Measurements from ENCODE around the gene MUC2.

The MUC2 gene

DNA sequence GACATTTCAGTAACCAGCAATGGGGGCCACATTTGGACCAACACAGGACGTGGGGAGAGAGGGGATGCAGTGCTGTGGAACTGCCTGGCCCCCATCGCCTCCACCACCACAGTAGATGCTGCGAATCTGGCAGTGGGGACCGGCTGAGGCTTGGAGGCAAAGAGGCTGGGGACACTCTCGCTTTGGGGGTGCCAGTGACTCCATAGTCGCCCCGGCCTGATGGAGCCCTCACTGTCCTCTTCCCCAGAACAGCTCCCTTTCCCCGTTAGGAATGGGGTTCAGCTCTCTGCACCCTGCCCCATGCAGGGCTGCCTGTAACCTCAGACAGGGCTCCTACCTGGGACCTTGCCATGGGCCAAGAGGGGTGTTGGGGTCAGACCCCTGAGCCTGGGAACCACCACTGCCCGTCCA, 1.8 kb upstream of the MUC2 start:
- H3K4me3 ChIP-seq (ENCODE audit: low read depth, low read length): no peak overlapping the region
- DNase-seq (ENCODE audit: low read depth): no peak
- TF ChIP-seq, protein P1, sequence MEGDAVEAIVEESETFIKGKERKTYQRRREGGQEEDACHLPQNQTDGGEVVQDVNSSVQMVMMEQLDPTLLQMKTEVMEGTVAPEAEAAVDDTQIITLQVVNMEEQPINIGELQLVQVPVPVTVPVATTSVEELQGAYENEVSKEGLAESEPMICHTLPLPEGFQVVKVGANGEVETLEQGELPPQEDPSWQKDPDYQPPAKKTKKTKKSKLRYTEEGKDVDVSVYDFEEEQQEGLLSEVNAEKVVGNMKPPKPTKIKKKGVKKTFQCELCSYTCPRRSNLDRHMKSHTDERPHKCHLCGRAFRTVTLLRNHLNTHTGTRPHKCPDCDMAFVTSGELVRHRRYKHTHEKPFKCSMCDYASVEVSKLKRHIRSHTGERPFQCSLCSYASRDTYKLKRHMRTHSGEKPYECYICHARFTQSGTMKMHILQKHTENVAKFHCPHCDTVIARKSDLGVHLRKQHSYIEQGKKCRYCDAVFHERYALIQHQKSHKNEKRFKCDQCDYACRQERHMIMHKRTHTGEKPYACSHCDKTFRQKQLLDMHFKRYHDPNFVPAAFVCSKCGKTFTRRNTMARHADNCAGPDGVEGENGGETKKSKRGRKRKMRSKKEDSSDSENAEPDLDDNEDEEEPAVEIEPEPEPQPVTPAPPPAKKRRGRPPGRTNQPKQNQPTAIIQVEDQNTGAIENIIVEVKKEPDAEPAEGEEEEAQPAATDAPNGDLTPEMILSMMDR (IDR thresholded peaks at IDR 0.05; ENCODE audit: low read depth, low read length, missing control alignments): no peak

DNA sequence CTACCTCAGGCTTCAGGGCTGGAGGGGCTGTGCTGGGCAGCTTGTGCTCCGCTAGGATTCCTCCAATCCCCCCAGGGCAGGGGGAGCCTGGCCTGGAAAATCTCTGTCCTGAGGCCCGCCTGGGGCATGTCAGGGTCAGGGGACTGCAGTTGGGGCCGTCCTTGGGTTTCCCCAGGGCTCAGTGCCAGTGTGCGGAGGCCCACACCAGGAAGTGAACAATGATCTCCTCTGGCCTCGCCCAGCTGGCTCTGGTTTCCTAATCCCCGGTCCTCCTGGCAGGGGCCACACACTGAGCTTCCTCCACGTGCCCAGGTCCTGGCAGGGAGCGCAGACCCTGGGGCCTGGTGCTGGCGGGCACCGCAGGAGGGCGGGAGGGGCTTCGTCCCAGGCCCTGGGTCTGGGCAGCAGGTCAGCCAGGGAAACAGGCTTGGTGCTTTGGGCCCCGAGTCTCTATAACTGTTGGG, 1.4 kb upstream of the MUC2 start:
- no peak overlapping the region for H3K4me3 ChIP-seq (ENCODE audit: low read depth, low read length)
- TF ChIP-seq, protein P1 (IDR thresholded peaks at IDR 0.05; ENCODE audit: low read depth, low read length, missing control alignments): no peak
- no peak for DNase-seq (ENCODE audit: low read depth)

DNA sequence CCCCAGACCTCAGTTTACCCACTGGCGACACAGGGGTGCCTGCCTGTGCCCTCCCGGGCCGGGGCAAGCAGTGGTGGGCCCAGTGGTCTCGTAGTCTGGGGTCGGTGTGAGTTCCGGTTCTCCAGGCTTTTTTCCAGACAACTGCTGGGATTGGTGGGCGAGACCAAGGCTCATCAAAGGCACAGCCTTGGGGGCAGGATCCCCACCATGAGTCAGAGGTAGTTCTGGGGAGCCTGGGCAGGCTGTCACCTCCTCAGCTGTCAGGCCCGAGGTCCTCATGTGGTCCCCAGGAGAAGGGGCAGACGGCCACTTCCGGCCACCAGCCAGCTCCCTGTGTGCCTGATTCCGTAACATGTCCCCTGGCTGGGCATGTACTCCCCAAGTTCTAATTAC, 827 bp upstream of the MUC2 start:
- DNase-seq (ENCODE audit: low read depth): no peak
- TF ChIP-seq, protein P1 (IDR thresholded peaks at IDR 0.05; ENCODE audit: low read depth, low read length, missing control alignments): no peak
- no peak overlapping the region for H3K4me3 ChIP-seq (ENCODE audit: low read depth, low read length)

GRCh38 chr11:1075341-1075911, 752 bp downstream of the MUC2 start:
- DNase-seq (ENCODE audit: low read depth): no peak
- H3K4me3 ChIP-seq (ENCODE audit: low read depth, low read length): no peak overlapping the region
- TF ChIP-seq, protein P1 (IDR thresholded peaks at IDR 0.05; ENCODE audit: low read depth, low read length, missing control alignments): no peak

GRCh38 chr11:1076061-1076665, 1.5 kb downstream of the MUC2 start:
- DNase-seq (ENCODE audit: low read depth): no peak
- TF ChIP-seq, protein P1 (IDR thresholded peaks at IDR 0.05; ENCODE audit: low read depth, low read length, missing control alignments): no peak
- H3K4me3 ChIP-seq (ENCODE audit: low read depth, low read length): no peak overlapping the region

DNA sequence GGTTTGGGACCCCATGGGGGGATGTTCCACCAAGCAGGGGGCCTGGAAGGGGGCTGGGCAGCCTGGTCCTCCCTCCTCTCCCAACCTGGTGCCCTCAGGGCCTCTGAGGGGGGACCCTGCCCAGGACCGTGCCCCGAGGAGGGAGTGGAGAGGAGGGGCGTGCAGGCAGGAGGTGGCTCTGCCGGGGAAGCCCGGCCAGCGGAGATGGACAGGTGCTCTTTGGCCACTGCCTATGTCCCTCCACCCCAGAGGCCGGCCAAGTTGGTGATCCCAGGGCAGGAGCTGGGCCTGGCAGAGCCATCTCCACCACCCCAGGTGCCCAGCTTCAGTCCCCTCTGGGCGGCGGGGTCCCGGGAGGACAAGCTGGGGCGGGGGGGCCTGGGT, 2.4 kb downstream of the MUC2 start:
- DNase-seq (ENCODE audit: low read depth): no peak

More for the DNA sequence above, 2.4 kb downstream of the MUC2 start:
- TF ChIP-seq, protein P1 (IDR thresholded peaks at IDR 0.05; ENCODE audit: low read depth, low read length, missing control alignments): no peak
- no peak overlapping the region for H3K4me3 ChIP-seq (ENCODE audit: low read depth, low read length)

All from GM12864 (cell line).